OCI-LY1 (cell line): ENCODE data around the gene ARL3.

Experiments
- CTCF ChIP-seq: fragments of 200-600 bp; sonication (generic), shearing (Covaris generic); IDR thresholded peaks from 2 replicates; pipeline ENCODE4 v1.5.1; 2017; ENCODE audit warnings: mild to moderate bottlenecking, antibody characterized with exemption, low read length, moderate library complexity, mixed read lengths
- EZH2 ChIP-seq: fragments of 200-600 bp; sonication (generic), shearing (Covaris generic); IDR thresholded peaks from 2 replicates; pipeline ENCODE4 v1.8.0; 2017; ENCODE audit warnings: borderline replicate concordance, mixed run types, mild to moderate bottlenecking, antibody characterized with exemption, low read length, moderate library complexity, mixed read lengths

GRCh38 chr10:102745157-102745556, 31.0 kb upstream of the ARL3 start:
- TF ChIP-seq CTCF (no peak), EZH2 (no peak)
